HG02885 (cell line): ENCODE data around the gene ZNF559.

ENCODE experiments used
- ATAC-seq: cut with Tn5 transposase; IDR thresholded peaks from one replicate; pipeline ENCODE4 v1.9.1; 2021; ENCODE audit warnings: mild to moderate bottlenecking; ENCODE audit not compliant: unreplicated experiment, poor library complexity

The ZNF559 gene

DNA sequence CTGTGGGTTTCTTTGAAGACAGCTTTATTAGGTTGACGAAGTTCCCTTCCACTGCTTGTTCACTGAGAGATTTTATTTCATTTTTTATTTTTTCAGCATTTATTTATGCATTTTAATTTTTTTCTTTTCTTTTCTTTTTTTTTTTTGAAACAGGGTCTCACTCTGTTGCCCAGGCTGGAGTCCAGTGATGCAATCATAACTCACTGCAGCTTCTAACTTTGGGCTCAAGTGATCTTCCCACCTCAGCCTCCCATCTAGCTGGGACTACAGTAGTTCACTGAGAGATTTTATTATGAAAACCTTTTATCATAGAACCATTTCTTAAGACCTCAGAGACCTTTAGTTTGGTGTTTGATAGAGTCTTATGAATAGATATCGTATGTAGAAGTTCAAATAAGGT, 28.5 kb downstream of the ZNF559 start:
- no peak for ATAC-seq

DNA sequence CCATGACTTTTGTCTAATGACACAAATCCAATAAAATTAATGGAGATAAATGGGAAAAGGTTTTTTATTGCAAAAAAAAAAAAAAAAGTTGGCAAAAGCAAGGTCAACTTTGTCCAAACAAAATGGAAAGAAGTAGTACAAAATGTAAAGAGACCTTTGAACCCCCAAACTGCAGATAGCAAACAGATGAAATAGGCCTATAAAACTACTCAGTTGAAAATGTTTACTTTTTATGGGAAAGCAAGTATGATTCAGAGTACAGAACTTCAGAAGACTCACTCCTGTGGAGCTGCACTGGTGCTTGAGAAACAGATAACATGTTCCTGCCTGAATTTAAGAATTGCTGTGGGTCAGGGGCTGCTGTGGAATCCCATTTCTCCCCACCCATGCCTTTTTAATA, 29.0 kb downstream of the ZNF559 start:
- ATAC-seq: no peak

DNA sequence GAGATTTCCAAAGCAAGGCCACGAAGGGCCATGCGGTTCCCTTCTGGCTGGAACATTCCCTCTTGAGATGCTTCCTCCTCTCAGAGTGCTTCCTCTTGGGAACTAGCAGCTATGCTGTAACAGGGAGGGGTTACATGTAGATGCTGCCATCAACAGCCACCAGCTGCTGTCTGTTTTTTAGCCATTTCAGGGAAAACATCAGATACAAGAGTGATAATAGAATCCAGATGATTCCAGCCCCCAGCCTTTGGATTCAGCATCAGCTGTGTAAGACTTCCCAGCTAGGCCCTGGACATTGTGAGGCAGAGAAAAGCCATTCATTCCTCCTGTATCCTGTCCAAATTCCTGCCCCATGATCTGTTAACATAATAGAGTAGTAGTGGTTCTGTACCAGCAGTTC, 30.7 kb downstream of the ZNF559 start:
- ATAC-seq: no peak

DNA sequence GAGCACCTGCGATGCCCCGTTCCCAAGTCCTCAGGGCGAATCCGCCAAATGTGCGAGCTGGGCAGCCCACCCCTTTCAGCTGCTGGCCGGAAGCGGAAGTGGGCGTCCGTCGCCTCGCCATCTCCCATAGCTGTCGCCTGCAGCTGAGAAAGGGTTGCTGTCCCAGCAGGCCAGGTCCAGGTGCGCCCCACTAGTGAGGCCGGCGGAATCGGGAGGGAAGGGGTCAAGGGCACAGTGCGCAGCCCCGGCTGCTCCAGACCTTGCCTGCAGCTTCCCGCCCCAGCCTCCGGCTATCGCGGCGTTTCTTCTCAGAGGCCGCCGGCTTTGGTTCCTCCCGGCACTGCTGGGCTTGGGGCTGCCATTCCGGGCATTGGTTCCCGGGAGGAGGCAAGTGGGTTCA, 38.9 kb downstream of the ZNF559 start, which contains the start of gene ZNF177:
TSS of gene ZNF177 (plus strand) at position 109 of the 400 bp plus-strand sequence. CDS start 15,299 bp downstream, outside the sequence.
- no peak for ATAC-seq

DNA sequence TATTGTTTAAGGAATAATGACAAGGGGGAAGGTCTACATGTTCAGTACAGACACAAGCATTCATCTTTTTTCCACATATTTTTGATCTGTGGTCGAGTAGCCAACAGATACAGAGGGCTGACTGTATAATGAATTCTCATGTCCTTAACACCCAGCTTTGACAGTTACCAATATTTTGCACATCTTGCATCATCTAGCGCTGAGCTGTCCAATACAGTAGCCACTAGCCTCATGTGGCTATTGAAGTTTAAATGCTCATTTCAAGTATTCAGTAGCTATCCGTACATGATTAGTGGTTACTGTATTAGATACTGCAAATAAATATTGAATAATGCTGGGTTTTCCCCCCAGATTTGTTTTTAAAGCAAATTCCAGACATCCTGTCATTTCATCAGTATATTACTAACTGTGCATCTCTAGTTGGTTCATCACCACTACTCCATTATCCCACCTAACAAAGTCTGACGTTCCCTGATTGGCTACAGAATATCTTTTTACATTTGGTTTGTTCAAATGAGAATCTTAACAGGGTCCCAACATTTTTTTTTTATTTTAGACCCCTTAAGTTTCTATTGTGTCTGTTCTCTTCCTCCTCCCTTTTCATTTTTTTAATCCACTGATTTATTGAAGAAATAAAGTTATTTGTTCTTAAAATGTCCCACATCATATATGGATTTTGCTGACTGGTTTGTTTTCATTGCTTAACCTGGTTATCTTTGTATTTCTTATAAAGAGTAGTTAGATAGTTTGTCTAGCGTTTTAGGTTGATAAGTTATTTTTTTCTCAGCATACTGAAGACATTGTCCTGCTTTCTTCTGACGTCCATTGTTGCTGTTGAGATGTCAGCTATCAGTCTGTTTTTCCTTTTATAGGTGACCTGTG, 47.0 kb downstream of the ZNF559 start:
- no peak for ATAC-seq

DNA sequence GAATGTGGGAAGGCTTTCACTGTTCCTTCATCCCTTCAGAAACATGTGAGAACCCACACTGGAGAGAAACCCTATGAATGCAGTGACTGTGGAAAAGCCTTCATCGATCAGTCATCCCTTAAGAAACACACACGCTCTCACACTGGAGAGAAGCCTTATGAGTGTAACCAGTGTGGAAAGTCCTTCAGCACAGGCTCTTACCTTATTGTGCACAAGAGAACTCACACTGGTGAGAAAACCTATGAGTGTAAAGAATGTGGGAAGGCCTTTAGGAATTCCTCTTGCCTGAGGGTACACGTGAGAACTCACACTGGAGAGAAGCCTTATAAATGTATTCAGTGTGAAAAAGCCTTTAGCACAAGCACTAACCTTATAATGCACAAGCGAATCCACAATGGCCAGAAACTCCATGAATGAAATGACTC, 57.4 kb downstream of the ZNF559 start:
- no peak for ATAC-seq
